Neural progenitor cell (in vitro differentiated cells): ENCODE measurements around the gene MSI2. TPM values are rescaled to one million over a fixed set of nuclear protein-coding genes. Genes with fewer than 3 reads are reported as not detected.

ENCODE experiments used
- DNase-seq: peaks from one replicate; pipeline ENCODE4 v3.0.0-alpha.2; 2016; ENCODE audit warnings: low spot score
- H2AFZ ChIP-seq: fragments of 200-600 bp; sonication (generic); replicated peaks from 2 replicates; pipeline ENCODE4 v1.6.1; 2016; ENCODE audit warnings: antibody characterized with exemption
- H3F3A ChIP-seq: fragments of 200-600 bp; sonication (generic); 2 replicates; pipeline ENCODE4 v1.6.1; 2016; ENCODE audit warnings: antibody characterized with exemption, low read depth
- H3K27ac ChIP-seq: fragments of 200-600 bp; sonication (generic); 2 replicates; pipeline ENCODE4 v1.5.1; 2016; ENCODE audit warnings: mild to moderate bottlenecking
- H3K27me3 ChIP-seq: fragments of 200-600 bp; sonication (generic); 2 replicates; pipeline ENCODE4 v1.6.1; 2016; ENCODE audit warnings: mild to moderate bottlenecking, moderate library complexity
- H3K36me3 ChIP-seq: fragments of 200-600 bp; sonication (generic); 2 replicates; pipeline ENCODE4 v1.5.1; 2016
- H3K4me1 ChIP-seq: fragments of 200-600 bp; sonication (generic); 2 replicates; pipeline ENCODE4 v1.6.1; 2016; ENCODE audit warnings: mixed run types
- H3K4me2 ChIP-seq: fragments of 200-600 bp; sonication (generic); 2 replicates; pipeline ENCODE4 v1.6.1; 2016
- H3K4me3 ChIP-seq: fragments of 200-600 bp; sonication (generic); 2 replicates; pipeline ENCODE4 v1.5.1; 2016
- H3K79me2 ChIP-seq: fragments of 200-600 bp; sonication (generic); 2 replicates; pipeline ENCODE4 v1.6.1; 2016; ENCODE audit warnings: low read depth
- H3K9ac ChIP-seq: fragments of 200-600 bp; sonication (generic); 2 replicates; pipeline ENCODE4 v1.6.1; 2016
- H3K9me3 ChIP-seq: fragments of 200-600 bp; sonication (generic); 2 replicates; pipeline ENCODE4 v1.5.1; 2016; ENCODE audit warnings: low read depth
- H4K20me1 ChIP-seq: fragments of 200-600 bp; sonication (generic); 2 replicates; pipeline ENCODE4 v1.6.1; 2016; ENCODE audit warnings: low read depth
- H3K27ac Mint-ChIP-seq: 3 replicates; pipeline ENCODE4 v1.8.0; 2021; ENCODE audit warnings: mixed read lengths
- H3K27me3 Mint-ChIP-seq: 2 replicates; pipeline ENCODE4 v1.8.0; 2022; ENCODE audit warnings: low read depth, mild to moderate bottlenecking, inconsistent platforms, moderate library complexity, mixed read lengths; ENCODE audit not compliant: insufficient read depth
- H3K36me3 Mint-ChIP-seq: 3 replicates; pipeline ENCODE4 v1.8.0; 2021; ENCODE audit warnings: mixed read lengths
- H3K4me1 Mint-ChIP-seq: 3 replicates; pipeline ENCODE4 v1.8.0; 2021; ENCODE audit warnings: mixed read lengths
- H3K4me3 Mint-ChIP-seq: 3 replicates; pipeline ENCODE4 v1.8.0; 2021; ENCODE audit warnings: mild to moderate bottlenecking, moderate library complexity, mixed read lengths
- H3K9me3 Mint-ChIP-seq: 3 replicates; pipeline ENCODE4 v1.8.0; 2020; ENCODE audit warnings: mixed read lengths
- EZH2 ChIP-seq: fragments of 200-600 bp; sonication (generic); IDR thresholded peaks from 2 replicates; pipeline ENCODE4 v1.6.1; 2017; ENCODE audit warnings: antibody characterized with exemption, mild to moderate bottlenecking, moderate library complexity
- EZH2phosphoT487 ChIP-seq: fragments of 200-600 bp; sonication (generic); IDR thresholded peaks from 2 replicates; pipeline ENCODE4 v1.6.1; 2017; ENCODE audit warnings: antibody characterized with exemption
- total RNA-seq: library from RNA; depleted of rRNA; stranded (reverse); fragments of >200 nt; gene quantifications from 2 replicates; pipeline ENCODE4 v1.2.3, GENCODE V29; 2015; ENCODE audit warnings: low replicate concordance
- TF ChIP-seq, protein P1 (sequence below): fragments of 200-600 bp; sonication (generic); IDR thresholded peaks from 2 replicates; pipeline ENCODE4 v1.5.1; 2017; ENCODE audit warnings: antibody characterized with exemption, mild to moderate bottlenecking

MSI2 gene
- total RNA-seq, 1 donor from 2014 or later, result 96.9 TPM

DNA sequence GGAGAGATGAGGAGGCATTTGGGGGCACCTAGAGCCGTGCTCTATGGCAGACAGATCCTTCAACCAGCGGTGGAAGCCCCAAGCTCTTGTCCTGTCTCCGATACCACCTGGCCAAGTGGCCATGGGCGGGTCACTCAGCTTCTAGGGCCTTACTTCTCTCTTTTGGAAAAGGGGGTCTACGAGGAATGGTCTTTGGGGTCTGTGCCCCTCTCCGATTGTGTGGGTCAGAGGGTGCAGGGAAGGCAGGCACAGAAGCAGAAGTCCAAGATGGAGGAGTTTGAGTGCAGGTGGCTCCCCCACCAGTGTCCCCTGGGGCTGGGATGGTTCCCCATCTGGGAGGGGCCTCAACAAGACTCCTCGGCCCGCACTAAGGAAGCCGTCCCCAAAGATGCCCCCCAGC lies 372.1 kb downstream of the MSI2 start:
- Mint-ChIP-seq H3K36me3 (peaks cover 54% of the 10 kb centered on the region), H3K4me1 (peaks cover 25% of the 10 kb centered on the region), H3K9me3 (no peaks in the 10 kb centered on the region), H3K27me3 (peaks cover 2% of the 10 kb centered on the region), H3K27ac (peak overlapping the region; percentile 46), H3K4me3 (no peak overlapping the region)
- no peaks in the 10 kb centered on the region for H3K27me3 ChIP-seq
- TF ChIP-seq, protein P1, sequence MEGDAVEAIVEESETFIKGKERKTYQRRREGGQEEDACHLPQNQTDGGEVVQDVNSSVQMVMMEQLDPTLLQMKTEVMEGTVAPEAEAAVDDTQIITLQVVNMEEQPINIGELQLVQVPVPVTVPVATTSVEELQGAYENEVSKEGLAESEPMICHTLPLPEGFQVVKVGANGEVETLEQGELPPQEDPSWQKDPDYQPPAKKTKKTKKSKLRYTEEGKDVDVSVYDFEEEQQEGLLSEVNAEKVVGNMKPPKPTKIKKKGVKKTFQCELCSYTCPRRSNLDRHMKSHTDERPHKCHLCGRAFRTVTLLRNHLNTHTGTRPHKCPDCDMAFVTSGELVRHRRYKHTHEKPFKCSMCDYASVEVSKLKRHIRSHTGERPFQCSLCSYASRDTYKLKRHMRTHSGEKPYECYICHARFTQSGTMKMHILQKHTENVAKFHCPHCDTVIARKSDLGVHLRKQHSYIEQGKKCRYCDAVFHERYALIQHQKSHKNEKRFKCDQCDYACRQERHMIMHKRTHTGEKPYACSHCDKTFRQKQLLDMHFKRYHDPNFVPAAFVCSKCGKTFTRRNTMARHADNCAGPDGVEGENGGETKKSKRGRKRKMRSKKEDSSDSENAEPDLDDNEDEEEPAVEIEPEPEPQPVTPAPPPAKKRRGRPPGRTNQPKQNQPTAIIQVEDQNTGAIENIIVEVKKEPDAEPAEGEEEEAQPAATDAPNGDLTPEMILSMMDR, result no peak
- TF ChIP-seq EZH2phosphoT487, result no peak
- TF ChIP-seq EZH2, result no peak
- no peak overlapping the region for H2AFZ ChIP-seq
- H3F3A ChIP-seq, result no peaks in the 10 kb centered on the region
- H3K79me2 ChIP-seq, result no peaks in the 10 kb centered on the region
- no peaks in the 10 kb centered on the region for H3K4me1 ChIP-seq
- H4K20me1 ChIP-seq, result peaks cover 14% of the 10 kb centered on the region
- H3K36me3 ChIP-seq, result no peaks in the 10 kb centered on the region
- no peak overlapping the region for H3K4me3 ChIP-seq
- no peaks in the 10 kb centered on the region for H3K9me3 ChIP-seq
- no peak for DNase-seq
- no peak overlapping the region for H3K4me2 ChIP-seq
- H3K27ac ChIP-seq, result no peak overlapping the region
- H3K9ac ChIP-seq, result no peak overlapping the region

- peaks cover 7% of the 10 kb centered on the region for H4K20me1 ChIP-seq
- no peaks in the 10 kb centered on the region for H3K36me3 ChIP-seq
- H3K4me3 Mint-ChIP-seq, result no peak overlapping the region
- no peaks in the 10 kb centered on the region for H3K79me2 ChIP-seq
- peaks cover 16% of the 10 kb centered on the region for H3K4me1 Mint-ChIP-seq
- no peak overlapping the region for H3K4me3 ChIP-seq
- H3F3A ChIP-seq, result no peaks in the 10 kb centered on the region
- TF ChIP-seq EZH2 (no peak), EZH2phosphoT487 (no peak)
- TF ChIP-seq, protein P1, result no peak
- peaks cover 2% of the 10 kb centered on the region for H3K9me3 Mint-ChIP-seq
- peaks cover 4% of the 10 kb centered on the region for H3K27me3 Mint-ChIP-seq
- no peak overlapping the region for H3K27ac ChIP-seq
- peaks cover 61% of the 10 kb centered on the region for H3K36me3 Mint-ChIP-seq
- H3K4me1 ChIP-seq, result no peaks in the 10 kb centered on the region
- no peaks in the 10 kb centered on the region for H3K9me3 ChIP-seq
- no peak overlapping the region for H3K4me2 ChIP-seq
- H3K27me3 ChIP-seq, result no peaks in the 10 kb centered on the region
- no peak for DNase-seq
- H3K27ac Mint-ChIP-seq, result peak overlapping the region; percentile 57
- no peak overlapping the region for H2AFZ ChIP-seq
- H3K9ac ChIP-seq, result no peak overlapping the region
These were observed 373.1 kb downstream of the MSI2 start for GRCh38 chr17:57629470-57629869.

DNA sequence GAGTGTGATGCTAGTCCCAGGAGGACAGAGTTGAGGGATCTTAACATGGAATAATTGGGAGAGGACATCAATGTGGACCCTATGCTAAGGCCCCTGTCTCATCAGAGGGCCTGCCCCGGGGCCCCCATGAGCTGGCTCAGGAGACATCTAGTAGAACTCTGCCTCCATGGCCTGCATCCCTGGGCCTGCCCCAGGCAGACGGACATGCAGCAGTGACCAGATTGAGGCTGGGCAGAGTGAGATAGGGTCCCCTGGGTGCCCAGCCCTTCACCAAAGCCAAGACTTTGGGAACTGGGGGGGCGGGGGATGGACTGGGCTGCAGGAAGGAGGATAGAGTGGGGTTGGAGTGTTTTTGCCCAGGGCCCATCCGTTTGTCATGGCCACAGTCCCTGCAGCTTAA lies 373.6 kb downstream of the MSI2 start:
- H3K27ac ChIP-seq, result no peak overlapping the region
- no peaks in the 10 kb centered on the region for H3K36me3 ChIP-seq
- H3K4me3 ChIP-seq, result no peak overlapping the region
- H3K27ac Mint-ChIP-seq, result peak overlapping the region; percentile 57
- peaks cover 4% of the 10 kb centered on the region for H3K27me3 Mint-ChIP-seq
- H3K9me3 Mint-ChIP-seq, result peaks cover 2% of the 10 kb centered on the region
- peaks cover 62% of the 10 kb centered on the region for H3K36me3 Mint-ChIP-seq
- no peaks in the 10 kb centered on the region for H3K4me1 ChIP-seq
- peaks cover 7% of the 10 kb centered on the region for H4K20me1 ChIP-seq
- no peak overlapping the region for H3K4me3 Mint-ChIP-seq
- H3F3A ChIP-seq, result no peaks in the 10 kb centered on the region
- no peak overlapping the region for H2AFZ ChIP-seq
- H3K4me2 ChIP-seq, result no peak overlapping the region
- TF ChIP-seq, protein P1, result no peak
- TF ChIP-seq EZH2 (no peak), EZH2phosphoT487 (no peak)
- DNase-seq, result no peak
- H3K9me3 ChIP-seq, result no peaks in the 10 kb centered on the region
- H3K79me2 ChIP-seq, result no peaks in the 10 kb centered on the region
- H3K9ac ChIP-seq, result no peak overlapping the region
- peaks cover 11% of the 10 kb centered on the region for H3K4me1 Mint-ChIP-seq
- H3K27me3 ChIP-seq, result no peaks in the 10 kb centered on the region

DNA sequence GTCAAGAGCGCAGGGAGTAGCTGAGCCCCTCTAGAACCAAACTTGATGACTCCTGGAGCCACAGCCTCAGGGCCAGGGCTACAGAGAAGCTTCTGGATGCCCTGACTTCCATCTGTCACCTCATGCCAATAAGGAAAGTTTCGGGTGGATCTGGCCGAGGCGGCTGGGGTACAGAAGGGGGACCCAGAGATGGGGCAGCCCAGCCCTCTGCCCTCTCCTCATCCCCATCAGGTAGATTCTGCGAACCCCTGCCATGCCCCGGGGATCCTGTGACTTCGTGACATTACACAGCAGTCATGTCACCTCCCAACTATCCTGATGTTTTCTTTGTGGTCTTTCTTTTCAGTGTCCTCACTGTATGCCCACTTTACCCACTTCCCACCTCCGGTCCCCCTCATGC lies 374.4 kb downstream of the MSI2 start:
- no peak overlapping the region for H3K27ac ChIP-seq
- H4K20me1 ChIP-seq, result no peaks in the 10 kb centered on the region
- TF ChIP-seq EZH2phosphoT487, result no peak
- TF ChIP-seq, protein P1, result no peak
- TF ChIP-seq EZH2, result no peak
- no peaks in the 10 kb centered on the region for H3K9me3 ChIP-seq
- no peaks in the 10 kb centered on the region for H3K4me1 ChIP-seq
- no peak overlapping the region for H3K4me3 ChIP-seq
- Mint-ChIP-seq H3K4me3 (no peak overlapping the region), H3K27ac (no peak overlapping the region), H3K36me3 (peaks cover 62% of the 10 kb centered on the region), H3K9me3 (peaks cover 2% of the 10 kb centered on the region), H3K4me1 (peaks cover 5% of the 10 kb centered on the region), H3K27me3 (peaks cover 4% of the 10 kb centered on the region)
- no peaks in the 10 kb centered on the region for H3K36me3 ChIP-seq
- H3K9ac ChIP-seq, result no peak overlapping the region
- H3K27me3 ChIP-seq, result no peaks in the 10 kb centered on the region
- no peaks in the 10 kb centered on the region for H3K79me2 ChIP-seq
- H3F3A ChIP-seq, result no peaks in the 10 kb centered on the region
- DNase-seq, result no peak
- H2AFZ ChIP-seq, result no peak overlapping the region
- no peak overlapping the region for H3K4me2 ChIP-seq
